ENCODE data around the gene COL4A1. TPM values are rescaled to one million over a fixed set of nuclear protein-coding genes. Genes with fewer than 3 reads are reported as not detected.

Gene COL4A1
- total and polyA plus RNA-seq, 2 of the 13 experiments (the other 11 are each of a cell fraction or from before 2014, with no cell fraction given) = not detected

DNA sequence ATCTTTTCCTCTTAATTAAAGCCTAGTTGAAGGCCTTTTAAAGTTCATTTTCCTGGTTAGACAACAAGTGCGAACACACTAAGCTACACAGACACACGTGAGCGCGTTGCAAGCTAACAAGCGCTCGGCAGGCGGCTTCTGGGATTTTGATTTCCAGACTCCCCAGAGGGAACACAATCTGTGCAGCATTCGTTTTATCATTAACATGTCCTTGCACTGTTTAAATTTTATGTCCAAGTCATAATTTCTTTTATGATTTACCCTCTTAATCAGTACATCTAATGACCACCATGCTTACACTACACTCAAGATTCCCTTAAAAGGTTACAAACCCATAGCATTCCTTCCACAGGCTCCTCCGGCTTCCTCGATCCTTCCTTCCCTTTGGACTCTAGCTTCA lies 16.8 kb downstream of the COL4A1 start:
- Histone ChIP-seq H3K4me2 (ENCODE audit: low read depth, low read length) (no peak overlapping the region), H3K79me2 (ENCODE audit: insufficient read depth, low read length) (no peaks in the 10 kb centered on the region), H3K9me3 (ENCODE audit: low read length) (no peaks in the 10 kb centered on the region), H3K36me3 (replicated peaks in 1 of 2; ENCODE audit: control insufficient read depth in 1 of 2, insufficient read depth in 2 of 2, low read length in 2 of 2) (no peaks in the 10 kb centered on the region), H3K4me3 (replicated peaks in 1 of 3; ENCODE audit: insufficient read depth in 1 of 3, low read depth in 2 of 3, low read length in 3 of 3) (no peak overlapping the region), H3K9ac (ENCODE audit: insufficient read depth, low read depth, low read length) (no peak overlapping the region), H3K4me1 (ENCODE audit: insufficient read depth, low read length) (no peaks in the 10 kb centered on the region), H3K27me3 (ENCODE audit: control insufficient read depth in 1 of 2, insufficient read depth in 2 of 2, low read length in 2 of 2) (peaks cover 4 to 47% of the 10 kb centered on the region in 2 experiments), H3K27ac (ENCODE audit: extremely low read length, insufficient read depth, low read length) (no peak overlapping the region), H2AFZ (ENCODE audit: low read length) (no peak overlapping the region), H4K20me1 (ENCODE audit: insufficient read depth, low read length) (no peaks in the 10 kb centered on the region)
- TF ChIP-seq NR3C1 (CRISPR knock-in tag; IDR thresholded peaks at IDR 0.05) = no peak
- ATAC-seq (no peak), DNase-seq (ENCODE audit: low spot score) (no peak), FAIRE-seq (no peak)
- 49% methylated on average over 10 of the region's 10 CpGs for WGBS (ENCODE audit: low lambda C conversion rate)
- in situ Hi-C loops (cut with HindIII; ENCODE audit: extremely low pct_ligation_motif_present, low pct_unique_long_range_greater_than_20kb) (no loop called here), intact Hi-C loops (cut with micrococcal nuclease; ENCODE audit: unreplicated experiment) (no loop called here)
- ChIA-PET CTCF (ENCODE audit: low intra/inter-chr PET ratio, low total read pairs) (no interaction called here), POLR2A (no interaction called here)
- no TSS peak for BruUV-seq (replicated peaks)

DNA sequence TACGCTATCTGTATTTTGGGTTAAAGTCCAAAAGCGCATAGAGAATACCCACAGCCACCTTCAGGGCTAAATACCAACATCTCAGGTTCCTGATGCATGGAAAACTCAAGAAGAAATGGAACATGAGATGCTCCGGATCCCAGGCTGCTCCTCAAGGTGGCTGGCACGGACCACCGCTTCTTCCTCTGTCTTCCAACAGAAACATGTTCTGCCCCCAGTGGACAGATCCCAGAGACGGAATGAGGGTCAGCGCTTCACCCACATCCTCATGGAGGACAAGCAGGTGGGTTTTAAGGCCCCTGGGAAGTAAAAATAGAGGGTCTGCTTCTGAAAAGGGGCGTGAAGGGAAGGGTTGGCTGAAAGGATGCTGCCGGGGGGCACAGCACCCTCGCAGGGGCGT lies 17.3 kb downstream of the COL4A1 start:
- Histone ChIP-seq H3K36me3 (replicated peaks in 1 of 2; ENCODE audit: control insufficient read depth in 1 of 2, insufficient read depth in 2 of 2, low read length in 2 of 2) (no peaks in the 10 kb centered on the region), H4K20me1 (ENCODE audit: insufficient read depth, low read length) (no peaks in the 10 kb centered on the region), H3K9me3 (ENCODE audit: low read length) (no peaks in the 10 kb centered on the region), H3K27me3 (ENCODE audit: control insufficient read depth in 1 of 2, insufficient read depth in 2 of 2, low read length in 2 of 2) (peaks cover 4 to 48% of the 10 kb centered on the region in 2 experiments), H2AFZ (ENCODE audit: low read length) (no peak overlapping the region), H3K4me1 (ENCODE audit: insufficient read depth, low read length) (no peaks in the 10 kb centered on the region), H3K27ac (ENCODE audit: extremely low read length, insufficient read depth, low read length) (no peak overlapping the region), H3K79me2 (ENCODE audit: insufficient read depth, low read length) (no peaks in the 10 kb centered on the region), H3K4me3 (replicated peaks in 1 of 3; ENCODE audit: insufficient read depth in 1 of 3, low read depth in 2 of 3, low read length in 3 of 3) (no peak overlapping the region), H3K9ac (ENCODE audit: insufficient read depth, low read depth, low read length) (no peak overlapping the region), H3K4me2 (ENCODE audit: low read depth, low read length) (no peak overlapping the region)
- 16% methylated on average over 11 of the region's 11 CpGs for WGBS (ENCODE audit: low lambda C conversion rate)
- DNase-seq (ENCODE audit: low spot score) = no peak
- CTCF ChIA-PET (ENCODE audit: low intra/inter-chr PET ratio, low total read pairs) = no interaction called here
- in situ Hi-C loops (cut with HindIII; ENCODE audit: extremely low pct_ligation_motif_present, low pct_unique_long_range_greater_than_20kb) = no loop called here
- no peak for TF ChIP-seq CTCF (CRISPR knock-in tag; IDR thresholded peaks at IDR 0.05)
- no peak for TF ChIP-seq JUN (CRISPR knock-in tag; IDR thresholded peaks at IDR 0.05)
- TF ChIP-seq SMAD1 (CRISPR knock-in tag; IDR thresholded peaks at IDR 0.05; ENCODE audit: borderline replicate concordance, low read depth) = no peak
- no peak for TF ChIP-seq MXD1 (CRISPR knock-in tag; IDR thresholded peaks at IDR 0.05)
- TF ChIP-seq HCFC1 (IDR thresholded peaks at IDR 0.05; ENCODE audit: low read depth, low read length) = no peak
- no peak for TF ChIP-seq ATF7 (IDR thresholded peaks at IDR 0.05)
- TF ChIP-seq ATF7 (CRISPR knock-in tag; IDR thresholded peaks at IDR 0.05) = no peak
- no peak for TF ChIP-seq MTA3 (CRISPR knock-in tag; IDR thresholded peaks at IDR 0.05)
- POLR2A ChIA-PET = no interaction called here
- FAIRE-seq = no peak
- intact Hi-C loops (cut with micrococcal nuclease; ENCODE audit: unreplicated experiment) = no loop called here
- ATAC-seq = no peak
- BruUV-seq (replicated peaks) = no TSS peak
